ENCODE results near the gene FOXK2. TPM values are rescaled to one million over a fixed set of nuclear protein-coding genes. Genes with fewer than 3 reads are reported as not detected.
A peak's percentile ranks its signal among the peaks of the same experiment; 100 is the strongest.

Gene FOXK2
- total and polyA plus RNA-seq, 2 of the 8 experiments (the other 6 are each of a cell fraction or from before 2014, with no cell fraction given): 34.7 to 64.9 TPM

DNA sequence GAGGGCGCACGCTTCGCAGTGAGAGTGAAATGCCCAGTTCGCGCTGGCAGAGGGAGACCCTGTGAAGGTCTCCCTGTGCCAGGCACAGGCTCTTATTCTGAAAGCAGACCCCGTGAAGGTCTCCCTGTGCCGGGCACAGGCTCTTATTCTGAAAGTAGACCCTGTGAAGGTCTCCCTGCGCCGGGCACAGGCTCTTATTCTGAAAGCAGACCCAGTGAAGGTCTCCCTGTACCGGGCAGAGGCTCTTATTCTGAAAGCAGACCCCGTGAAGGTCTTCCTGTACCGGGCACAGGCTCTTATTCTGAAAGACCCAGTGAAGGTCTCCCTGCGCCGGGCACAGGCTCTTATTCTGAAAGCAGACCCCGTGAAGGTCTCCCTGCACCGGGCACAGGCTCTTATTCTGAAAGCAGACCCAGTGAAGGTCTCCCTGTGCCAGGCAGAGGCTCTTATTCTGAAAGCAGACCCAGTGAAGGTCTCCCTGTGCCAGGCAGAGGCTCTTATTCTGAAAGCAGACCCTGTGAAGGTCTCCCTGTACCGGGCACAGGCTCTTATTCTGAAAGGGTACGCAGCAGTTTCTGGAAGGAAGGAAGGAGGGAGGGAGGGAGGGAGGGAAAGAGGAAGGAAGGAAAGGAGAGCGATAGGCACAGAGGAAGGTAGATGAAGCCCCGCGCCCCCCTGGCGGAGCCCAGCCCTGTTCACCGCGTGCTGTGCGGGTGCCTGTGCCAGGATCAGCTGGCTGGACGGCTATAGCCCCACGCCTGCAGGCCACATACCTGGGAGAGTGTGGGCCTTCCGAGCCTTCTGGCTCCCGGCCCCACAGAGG lies 73.4 kb downstream of the FOXK2 start:
- no peak overlapping the region for H2BK120ac ChIP-seq (replicated peaks; ENCODE audit: low read depth, low read length)
- peak overlapping the region; percentile 69 to 70 for H3K4me2 ChIP-seq (ENCODE audit: insufficient read depth in 1 of 2, low read depth in 2 of 2, low read length in 2 of 2)
- peaks cover 8% of the 10 kb centered on the region for H3K79me1 ChIP-seq (ENCODE audit: low read depth, low read length)
- peaks cover 8 to 39% (median 23%) of the 10 kb centered on the region in 4 experiments; a peak in 7 of 8 replicates for H3K36me3 ChIP-seq (ENCODE audit: control insufficient read depth in 2 of 4, insufficient read depth in 4 of 4, low read length in 3 of 4)
- H4K5ac ChIP-seq (ENCODE audit: insufficient read length, low read depth, low read length): peak overlapping the region; percentile 75
- H2BK15ac ChIP-seq (ENCODE audit: low read length): no peak overlapping the region
- H4K91ac ChIP-seq (replicated peaks; ENCODE audit: insufficient read length, low read length): peak overlapping the region; percentile 15
- FAIRE-seq (peak; percentile 19), DNase-seq (ENCODE audit: low read depth in 1 of 2, low spot score in 2 of 2) (peak in 1 of 2 experiments; percentile 63)
- no peak overlapping the region for H3K23ac ChIP-seq (ENCODE audit: insufficient read length)
- H4K20me1 ChIP-seq (replicated peaks in 1 of 2; ENCODE audit: control insufficient read depth in 1 of 2, insufficient read depth in 2 of 2, low read length in 2 of 2): peaks cover 2 to 25% of the 10 kb centered on the region in 2 experiments
- H2AFZ ChIP-seq (ENCODE audit: low read length): no peak overlapping the region
- H3K27me3 ChIP-seq (replicated peaks in 1 of 4; ENCODE audit: control insufficient read depth in 3 of 4, extremely low read depth in 1 of 4, insufficient read depth in 3 of 4, low read length in 3 of 4): no peaks in the 10 kb centered on the region
- 73% methylated on average over 22 of the region's 29 CpGs; no CpG with 5 or more reads in 1 of the 2 experiments for WGBS, 2 experiments (ENCODE audit: extremely low coverage in 1 of 2, insufficient coverage in 1 of 2, insufficient read length in 1 of 2, insufficient replicate concordance in 2 of 2, low coverage in 1 of 2, low lambda C conversion rate in 2 of 2, missing lambda C conversion rate in 1 of 2)
- ChIA-PET POLR2A (ENCODE audit: partially characterized antibody) (interaction anchor here (1.4 kb wide), 1 partner anchor 12 kb away, joined by 6 read pairs; no protein-coding TSS in a partner anchor), CTCF (ENCODE audit: partially characterized antibody) (no interaction called here)
- 0 out of 2 replicates have a peak overlapping the region, but pooled peaks have one; percentile 51 for H3K27ac ChIP-seq (ENCODE audit: low read depth, low read length)
- 0 out of 2 replicates have a peak overlapping the region, but pooled peaks have one; percentile 9 for H2BK12ac ChIP-seq (ENCODE audit: low read depth, low read length)
- H2BK20ac ChIP-seq (ENCODE audit: low read length): no peak overlapping the region
- no peaks in the 10 kb centered on the region for H3K9me3 ChIP-seq (ENCODE audit: insufficient read depth in 2 of 2, low read depth in 1 of 2, low read length in 1 of 2)
- no peak overlapping the region for H3K14ac ChIP-seq (ENCODE audit: insufficient read length)
- peak overlapping the region; percentile 12 for H3K56ac ChIP-seq (replicated peaks; ENCODE audit: insufficient read length, low read depth, low read length)
- peak overlapping the region in 1 of 4 experiments; percentile 25; a peak in 1 of 7 replicates for H3K9ac ChIP-seq (replicated peaks in 1 of 4; ENCODE audit: extremely low read depth in 1 of 4, low read depth in 3 of 4, low read length in 3 of 4)
- peak overlapping the region; percentile 22 to 50 (median 40); a peak in 7 of 8 replicates for H3K4me3 ChIP-seq (ENCODE audit: extremely low read depth in 1 of 4, insufficient read depth in 2 of 4, low read depth in 3 of 4, low read length in 4 of 4)
- H3K79me2 ChIP-seq (ENCODE audit: control insufficient read depth in 1 of 2, insufficient read depth in 2 of 2, low read length in 2 of 2): no peaks in the 10 kb centered on the region; a peak in 1 of 4 replicates
- H3K23me2 ChIP-seq (ENCODE audit: low read depth, low read length): 0 out of 2 replicates have a peak, but pooled peaks cover 3% of the 10 kb centered on the region
- peak overlapping the region; percentile 93; the same call in 1 of the 2 replicates for H2AK5ac ChIP-seq (ENCODE audit: low read depth, low read length)
- H3K18ac ChIP-seq (ENCODE audit: extremely low read depth, low read length): peak overlapping the region; percentile 71
- peak overlapping the region; percentile 91 for H3K4ac ChIP-seq (replicated peaks; ENCODE audit: insufficient read length, low read depth, low read length)
- H3K4me1 ChIP-seq (replicated peaks in 1 of 4; ENCODE audit: control insufficient read depth in 3 of 4, insufficient read depth in 4 of 4, low read length in 3 of 4): peaks cover 0 to 9% (median 5%) of the 10 kb centered on the region in 4 experiments; a peak in 5 of 7 replicates
- peak overlapping the region; percentile 62 for H4K8ac ChIP-seq (ENCODE audit: extremely low read depth, insufficient read depth, low read length)
- H2BK5ac ChIP-seq (ENCODE audit: low read depth, low read length): peak overlapping the region; percentile 85
- TF ChIP-seq TBP (IDR thresholded peaks at IDR 0.05; ENCODE audit: low read depth, low read length) (no peak), TCF12 (IDR thresholded peaks at IDR 0.05; ENCODE audit: low read depth, low read length) (no peak), ATF2 (IDR thresholded peaks at IDR 0.05; ENCODE audit: low read length) (no peak; the same call in 1 of the 2 replicates), BRCA1 (IDR thresholded peaks at IDR 0.05; ENCODE audit: low read depth, low read length) (peak; percentile 38; the same call in 1 of the 2 replicates), POLR2AphosphoS5 (IDR thresholded peaks at IDR 0.05; ENCODE audit: low read depth, low read length) (no peak), CTCF (IDR thresholded peaks at IDR 0.05; ENCODE audit: control extremely low read depth in 1 of 3, insufficient read depth in 1 of 3, low read depth in 1 of 3, low read length in 3 of 3) (no peak)
